Mesenchymal stem cell (in vitro differentiated cells and primary cell): ENCODE data around the gene PTPRQ.

Experiments
- DNase-seq: peaks from one replicate; pipeline ENCODE4 v3.0.0-alpha.2; 2013
- H2AFZ ChIP-seq: one replicate; pipeline ENCODE4 v1.6.1; 2013; ENCODE audit warnings: low read depth, mild to moderate bottlenecking, control low read depth, inconsistent platforms, low read length, moderate library complexity
- H2AK5ac ChIP-seq: 2 replicates; pipeline ENCODE4 v1.6.1; 2013; ENCODE audit warnings: low read length, moderate library complexity, mild to moderate bottlenecking, inconsistent platforms; ENCODE audit not compliant: severe bottlenecking
- H2BK120ac ChIP-seq: one replicate; pipeline ENCODE4 v1.6.1; 2013; ENCODE audit warnings: low read depth, mild to moderate bottlenecking, inconsistent platforms, low read length, moderate library complexity
- H2BK12ac ChIP-seq, 2 experiments: one replicate each; pipeline ENCODE4 v1.6.1; 2013; ENCODE audit warnings: inconsistent platforms in 2 of 2, low read length in 2 of 2, mild to moderate bottlenecking in 2 of 2, moderate library complexity in 2 of 2, control low read depth in 1 of 2
- H2BK15ac ChIP-seq: one replicate; pipeline ENCODE4 v1.6.1; 2013; ENCODE audit warnings: mild to moderate bottlenecking, low read depth, inconsistent platforms; ENCODE audit not compliant: poor library complexity, severe bottlenecking
- H2BK5ac ChIP-seq: 2 replicates; pipeline ENCODE4 v1.6.1; 2013; ENCODE audit warnings: low read depth, mild to moderate bottlenecking, low read length, control low read depth, inconsistent platforms; ENCODE audit not compliant: poor library complexity, severe bottlenecking
- H3K14ac ChIP-seq, 2 experiments: one replicate each; pipeline ENCODE4 v1.6.1; 2013; ENCODE audit warnings: inconsistent platforms in 2 of 2, low read length in 2 of 2, control low read depth in 1 of 2, mild to moderate bottlenecking in 1 of 2, moderate library complexity in 1 of 2
- H3K18ac ChIP-seq, 2 experiments: one replicate each; pipeline ENCODE4 v1.6.1; 2013; ENCODE audit warnings: inconsistent platforms in 2 of 2, low read length in 2 of 2, control low read depth in 1 of 2, low read depth in 1 of 2, mild to moderate bottlenecking in 1 of 2
- H3K23ac ChIP-seq, 2 experiments: one replicate each; pipeline ENCODE4 v1.6.1; 2013; ENCODE audit warnings: inconsistent platforms in 2 of 2, low read length in 2 of 2, mild to moderate bottlenecking in 2 of 2, moderate library complexity in 2 of 2, control low read depth in 1 of 2
- H3K27ac ChIP-seq: 2 replicates; pipeline ENCODE4 v1.5.1; 2013; ENCODE audit warnings: mild to moderate bottlenecking, moderate library complexity, low read length, control low read depth, inconsistent platforms; ENCODE audit not compliant: poor library complexity, severe bottlenecking
- H3K27me3 ChIP-seq, 2 experiments: 2 replicates each; pipeline versions ENCODE4 v1.6.1 to v1.7.0; 2013; ENCODE audit warnings: low read length in 2 of 2, mild to moderate bottlenecking in 2 of 2, moderate library complexity in 2 of 2, control low read depth in 1 of 2, inconsistent platforms in 1 of 2; ENCODE audit not compliant: control insufficient read depth in 1 of 2, insufficient read depth in 1 of 2
- H3K36me3 ChIP-seq, 2 experiments: 2 replicates each; pipeline versions ENCODE4 v1.6.1 to v1.7.0; 2013; ENCODE audit warnings: low read length in 2 of 2, control low read depth in 1 of 2, inconsistent platforms in 1 of 2, low read depth in 1 of 2, mild to moderate bottlenecking in 1 of 2; ENCODE audit not compliant: insufficient read depth in 2 of 2, control insufficient read depth in 1 of 2
- H3K4ac ChIP-seq, 2 experiments: one replicate each; pipeline ENCODE4 v1.6.1; 2013; ENCODE audit warnings: inconsistent platforms in 2 of 2, low read length in 2 of 2, mild to moderate bottlenecking in 2 of 2, moderate library complexity in 2 of 2, control low read depth in 1 of 2, low read depth in 1 of 2
- H3K4me1 ChIP-seq: 2 replicates; pipeline ENCODE4 v1.6.1; 2013; ENCODE audit warnings: low read depth, low read length, control low read depth; ENCODE audit not compliant: control insufficient read depth, insufficient read depth
- H3K4me2 ChIP-seq: 2 replicates; pipeline ENCODE4 v1.6.1; 2013; ENCODE audit warnings: low read length, mild to moderate bottlenecking, inconsistent platforms; ENCODE audit not compliant: poor library complexity, severe bottlenecking
- H3K4me3 ChIP-seq, 2 experiments: 2 replicates each; pipeline versions ENCODE4 v1.5.1 to v1.7.0; 2013; ENCODE audit warnings: low read length in 2 of 2, mild to moderate bottlenecking in 2 of 2, control low read depth in 1 of 2, low read depth in 1 of 2; ENCODE audit not compliant: insufficient read depth in 1 of 2
- H3K79me1 ChIP-seq: replicated peaks from 2 replicates; pipeline ENCODE4 v1.6.1; 2013; ENCODE audit warnings: mild to moderate bottlenecking, control low read depth, low read length, inconsistent platforms; ENCODE audit not compliant: poor library complexity, severe bottlenecking
- H3K9ac ChIP-seq: 2 replicates; pipeline ENCODE4 v1.7.0; 2013; ENCODE audit warnings: mild to moderate bottlenecking, low read length, moderate library complexity
- H3K9me3 ChIP-seq: 2 replicates; pipeline ENCODE4 v1.7.0; 2013; ENCODE audit warnings: mild to moderate bottlenecking, low read length; ENCODE audit not compliant: control insufficient read depth
- H4K8ac ChIP-seq: one replicate; pipeline ENCODE4 v1.6.1; 2013; ENCODE audit warnings: inconsistent platforms, mild to moderate bottlenecking, low read length, moderate library complexity
- H4K91ac ChIP-seq: one replicate; pipeline ENCODE4 v1.6.1; 2013; ENCODE audit warnings: mild to moderate bottlenecking, low read length, inconsistent platforms
- WGBS: methylation state at CpG from one replicate; pipeline ENCODE4 v1.1.7; 2013; ENCODE audit warnings: mixed read lengths; 5-methylcytosine and 5-hydroxymethylcytosine counted together

The PTPRQ gene

DNA sequence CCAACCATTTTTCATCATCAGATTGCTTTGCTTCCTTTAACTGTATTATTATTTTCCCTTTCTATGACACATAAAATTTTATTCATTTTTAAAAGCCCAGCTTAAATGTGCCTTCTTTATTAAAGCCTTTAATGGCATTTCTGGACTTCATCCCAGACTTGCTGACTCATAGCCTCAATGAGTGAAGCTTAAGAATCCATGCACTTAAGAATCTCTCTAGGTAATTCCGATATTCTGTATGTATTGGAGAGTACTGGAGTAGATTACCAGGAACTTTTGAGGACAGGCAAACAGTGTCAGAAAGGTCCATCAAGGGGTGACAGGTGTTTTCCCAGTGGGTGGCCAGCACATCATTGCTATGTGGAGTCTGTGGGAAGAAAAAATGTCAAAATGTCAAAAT is 107.9 kb downstream of the PTPRQ start:
- H2BK15ac ChIP-seq: peak overlapping the region; percentile 69
- no peaks in the 10 kb centered on the region for H3K9me3 ChIP-seq
- H3K14ac ChIP-seq: no peak overlapping the region
- no peak overlapping the region for H3K18ac ChIP-seq
- H3K79me1 ChIP-seq: no peaks in the 10 kb centered on the region
- no peaks in the 10 kb centered on the region for H3K27me3 ChIP-seq
- no peak overlapping the region for H2BK120ac ChIP-seq
- WGBS: 4% methylated on average over 1 of the region's 1 CpG
- no peak overlapping the region for H4K8ac ChIP-seq
- no peak overlapping the region for H2AFZ ChIP-seq
- H3K23ac ChIP-seq: no peak overlapping the region
- H2AK5ac ChIP-seq: peak overlapping the region; percentile 91
- no peak overlapping the region for H3K4me2 ChIP-seq
- H3K9ac ChIP-seq: no peak overlapping the region
- no peak overlapping the region for H2BK5ac ChIP-seq
- no peak overlapping the region for H3K4ac ChIP-seq
- H2BK12ac ChIP-seq: no peak overlapping the region
- peak overlapping the region; percentile 41 for H3K27ac ChIP-seq
- peaks cover 2% of the 10 kb centered on the region for H3K4me1 ChIP-seq
- H4K91ac ChIP-seq: no peak overlapping the region
- no peak overlapping the region for H3K4me3 ChIP-seq
- peak; percentile 89 for DNase-seq
- H3K36me3 ChIP-seq: no peaks in the 10 kb centered on the region

DNA sequence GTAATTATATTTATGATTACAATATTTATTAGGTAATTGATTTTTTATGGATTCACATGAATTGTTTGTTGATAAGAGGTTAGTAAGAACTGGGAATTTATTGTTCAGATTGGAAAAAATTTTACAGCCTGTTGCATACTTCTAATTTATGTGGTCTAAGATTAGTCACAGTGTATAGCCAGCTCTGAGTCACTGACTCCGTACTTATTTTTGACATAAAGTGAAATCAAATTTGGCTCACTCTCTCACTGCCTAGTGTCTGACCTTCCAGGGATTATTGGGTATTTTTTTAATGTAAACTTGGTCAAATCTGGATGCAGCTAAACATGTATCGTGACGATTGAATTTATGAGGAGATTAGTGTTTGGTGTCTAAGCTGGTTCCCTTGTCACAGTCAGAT is 109.3 kb downstream of the PTPRQ start:
- Histone ChIP-seq H2BK120ac (no peak overlapping the region), H3K36me3 (no peaks in the 10 kb centered on the region), H2BK5ac (no peak overlapping the region), H3K14ac (no peak overlapping the region), H3K23ac (no peak overlapping the region), H3K4me2 (no peak overlapping the region), H4K91ac (no peak overlapping the region), H3K18ac (no peak overlapping the region), H3K9me3 (no peaks in the 10 kb centered on the region), H3K4me3 (no peak overlapping the region), H2BK12ac (no peak overlapping the region), H3K79me1 (no peaks in the 10 kb centered on the region), H3K4ac (no peak overlapping the region), H4K8ac (no peak overlapping the region), H3K4me1 (peaks cover 2% of the 10 kb centered on the region), H2AFZ (no peak overlapping the region), H3K27me3 (no peaks in the 10 kb centered on the region), H3K9ac (peak overlapping the region; percentile 24), H3K27ac (peak overlapping the region; percentile 66), H2AK5ac (no peak overlapping the region), H2BK15ac (no peak overlapping the region)
- DNase-seq: peak; percentile 82
- 0% methylated on average over 2 of the region's 3 CpGs for WGBS

DNA sequence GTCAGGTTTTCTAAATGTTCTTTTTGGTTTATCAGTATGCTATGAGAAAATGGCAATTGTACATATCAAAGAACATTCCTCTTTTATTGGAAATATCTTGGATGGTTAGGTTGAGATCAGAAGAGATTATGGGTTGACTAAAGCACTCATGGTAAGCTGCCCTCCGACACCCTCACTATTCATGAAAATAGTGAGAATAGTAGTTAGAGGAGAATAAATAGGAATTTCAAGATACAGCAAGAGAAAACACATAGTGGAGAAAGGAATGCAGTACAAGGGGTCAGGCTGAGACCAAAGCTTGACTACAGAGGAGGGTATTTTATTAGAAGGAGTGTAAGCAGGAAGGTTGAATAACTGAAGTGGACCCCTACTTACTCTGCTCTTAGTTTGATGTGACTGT is 112.5 kb downstream of the PTPRQ start:
- no peak overlapping the region for H2BK5ac ChIP-seq
- no peak overlapping the region for H2BK120ac ChIP-seq
- H4K8ac ChIP-seq: no peak overlapping the region
- no peak overlapping the region for H3K18ac ChIP-seq
- H3K4ac ChIP-seq: no peak overlapping the region
- no peaks in the 10 kb centered on the region for H3K79me1 ChIP-seq
- H3K4me1 ChIP-seq: peaks cover 2% of the 10 kb centered on the region
- no peaks in the 10 kb centered on the region for H3K36me3 ChIP-seq
- H3K4me3 ChIP-seq: no peak overlapping the region
- H3K4me2 ChIP-seq: no peak overlapping the region
- no peak overlapping the region for H4K91ac ChIP-seq
- WGBS: no CpG with 5 or more reads among the region's 1 CpG
- DNase-seq: no peak
- no peak overlapping the region for H3K23ac ChIP-seq
- H2AFZ ChIP-seq: no peak overlapping the region
- no peak overlapping the region for H3K14ac ChIP-seq
- H3K9me3 ChIP-seq: no peaks in the 10 kb centered on the region
- H2BK15ac ChIP-seq: no peak overlapping the region
- no peak overlapping the region for H2BK12ac ChIP-seq
- no peak overlapping the region for H3K27ac ChIP-seq
- no peak overlapping the region for H3K9ac ChIP-seq
- no peak overlapping the region for H2AK5ac ChIP-seq
- no peaks in the 10 kb centered on the region for H3K27me3 ChIP-seq

GRCh38 chr12:80559766-80560165 is 115.7 kb downstream of the PTPRQ start:
- Histone ChIP-seq H2BK5ac (no peak overlapping the region), H3K4me3 (no peak overlapping the region), H3K14ac (no peak overlapping the region), H3K27ac (no peak overlapping the region), H2BK120ac (no peak overlapping the region), H3K4me2 (no peak overlapping the region), H3K9me3 (no peaks in the 10 kb centered on the region), H3K27me3 (no peaks in the 10 kb centered on the region), H3K9ac (no peak overlapping the region), H2BK12ac (no peak overlapping the region), H3K4me1 (no peaks in the 10 kb centered on the region), H3K23ac (no peak overlapping the region), H2BK15ac (no peak overlapping the region), H4K91ac (no peak overlapping the region), H3K36me3 (no peaks in the 10 kb centered on the region), H3K18ac (no peak overlapping the region), H2AFZ (no peak overlapping the region), H4K8ac (no peak overlapping the region), H3K4ac (no peak overlapping the region), H2AK5ac (no peak overlapping the region), H3K79me1 (no peaks in the 10 kb centered on the region)
- WGBS: 100% methylated on average over 1 of the region's 1 CpG
- DNase-seq: no peak
